ENCODE data around the gene GRIK4. TPM values are rescaled to one million over a fixed set of nuclear protein-coding genes. Genes with fewer than 3 reads are reported as not detected.

Gene GRIK4
- total and polyA plus RNA-seq, 12 donors, result 0.33 to 4.8 (median 3.0) TPM

DNA sequence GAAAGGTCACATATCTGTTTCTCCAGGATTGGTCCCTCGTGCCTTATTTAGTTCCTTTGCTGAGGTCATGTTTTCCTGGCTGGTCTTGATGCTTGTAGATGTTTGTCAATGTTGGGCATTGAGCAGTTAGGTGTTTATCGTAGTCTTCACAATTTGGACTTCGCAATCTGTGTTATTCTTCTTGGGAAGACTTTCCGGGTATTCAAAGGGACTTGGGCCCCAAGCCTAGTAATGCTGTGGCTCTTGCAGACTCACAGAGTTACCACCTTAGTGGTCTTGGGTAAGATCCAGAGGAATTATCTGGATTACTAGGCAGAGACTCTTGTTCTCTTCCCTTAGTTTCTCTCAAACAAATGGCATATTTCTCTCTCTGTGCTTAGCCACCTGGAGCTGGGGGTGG lies 223.5 kb downstream of the GRIK4 start:
- no peaks in the 10 kb centered on the region for H3K4me1 ChIP-seq (replicated peaks in 1 of 2)
- H3K36me3 ChIP-seq (replicated peaks in 1 of 2), result no peaks in the 10 kb centered on the region
- intact Hi-C loops (cut with DNase I), result no loop called here
- no peak for DNase-seq
- H3K4me3 ChIP-seq, result no peak overlapping the region
- 58 to 78% (median 68%) methylated on average over 4 of the region's 4 CpGs for WGBS, 4 donors
- no peak for TF ChIP-seq POLR2A (IDR thresholded peaks at IDR 0.05)
- TF ChIP-seq, protein P1, sequence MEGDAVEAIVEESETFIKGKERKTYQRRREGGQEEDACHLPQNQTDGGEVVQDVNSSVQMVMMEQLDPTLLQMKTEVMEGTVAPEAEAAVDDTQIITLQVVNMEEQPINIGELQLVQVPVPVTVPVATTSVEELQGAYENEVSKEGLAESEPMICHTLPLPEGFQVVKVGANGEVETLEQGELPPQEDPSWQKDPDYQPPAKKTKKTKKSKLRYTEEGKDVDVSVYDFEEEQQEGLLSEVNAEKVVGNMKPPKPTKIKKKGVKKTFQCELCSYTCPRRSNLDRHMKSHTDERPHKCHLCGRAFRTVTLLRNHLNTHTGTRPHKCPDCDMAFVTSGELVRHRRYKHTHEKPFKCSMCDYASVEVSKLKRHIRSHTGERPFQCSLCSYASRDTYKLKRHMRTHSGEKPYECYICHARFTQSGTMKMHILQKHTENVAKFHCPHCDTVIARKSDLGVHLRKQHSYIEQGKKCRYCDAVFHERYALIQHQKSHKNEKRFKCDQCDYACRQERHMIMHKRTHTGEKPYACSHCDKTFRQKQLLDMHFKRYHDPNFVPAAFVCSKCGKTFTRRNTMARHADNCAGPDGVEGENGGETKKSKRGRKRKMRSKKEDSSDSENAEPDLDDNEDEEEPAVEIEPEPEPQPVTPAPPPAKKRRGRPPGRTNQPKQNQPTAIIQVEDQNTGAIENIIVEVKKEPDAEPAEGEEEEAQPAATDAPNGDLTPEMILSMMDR (IDR thresholded peaks at IDR 0.05), result no peak
- no peaks in the 10 kb centered on the region for H3K27me3 ChIP-seq
- H3K27ac ChIP-seq, result no peak overlapping the region
- no peaks in the 10 kb centered on the region for H3K9me3 ChIP-seq (replicated peaks in 1 of 3)

DNA sequence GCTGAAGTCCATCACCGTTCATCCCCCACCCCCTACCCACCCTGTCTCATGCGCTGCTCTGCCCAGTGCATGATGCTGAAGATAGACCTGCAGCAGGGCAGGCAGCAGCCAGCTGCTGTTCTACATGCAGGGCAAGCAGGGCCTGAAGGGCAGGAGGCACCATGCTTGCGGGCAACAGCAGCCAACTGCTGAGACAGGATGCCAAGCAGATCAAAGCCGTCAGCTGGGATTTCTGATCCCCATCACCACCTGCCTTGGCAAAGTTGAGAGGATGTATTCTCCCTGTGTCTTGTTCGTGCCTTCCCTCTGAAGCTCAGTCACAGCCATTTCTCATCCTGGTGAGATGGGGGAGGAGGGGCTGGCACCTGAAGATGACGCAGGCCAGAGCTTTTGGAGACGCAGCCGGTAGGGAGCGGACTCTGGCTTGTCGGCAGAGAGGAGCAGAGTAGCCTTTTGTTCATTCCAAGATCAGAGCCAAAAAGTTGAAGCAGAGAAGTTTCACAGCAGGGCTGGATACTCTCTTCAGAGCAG lies 227.0 kb downstream of the GRIK4 start:
- 75 to 85% (median 84%) methylated on average over 4 to 10 of the region's 10 CpGs for WGBS, 4 donors
- TF ChIP-seq, protein P1 (IDR thresholded peaks at IDR 0.05), result no peak
- TF ChIP-seq POLR2A (IDR thresholded peaks at IDR 0.05), result no peak
- Histone ChIP-seq H3K27me3 (no peaks in the 10 kb centered on the region), H3K9me3 (replicated peaks in 1 of 3) (no peaks in the 10 kb centered on the region), H3K36me3 (replicated peaks in 1 of 2) (no peaks in the 10 kb centered on the region), H3K4me1 (replicated peaks in 1 of 2) (no peaks in the 10 kb centered on the region), H3K27ac (no peak overlapping the region), H3K4me3 (no peak overlapping the region)
- intact Hi-C loops (cut with DNase I), result no loop called here
- no peak for DNase-seq

DNA sequence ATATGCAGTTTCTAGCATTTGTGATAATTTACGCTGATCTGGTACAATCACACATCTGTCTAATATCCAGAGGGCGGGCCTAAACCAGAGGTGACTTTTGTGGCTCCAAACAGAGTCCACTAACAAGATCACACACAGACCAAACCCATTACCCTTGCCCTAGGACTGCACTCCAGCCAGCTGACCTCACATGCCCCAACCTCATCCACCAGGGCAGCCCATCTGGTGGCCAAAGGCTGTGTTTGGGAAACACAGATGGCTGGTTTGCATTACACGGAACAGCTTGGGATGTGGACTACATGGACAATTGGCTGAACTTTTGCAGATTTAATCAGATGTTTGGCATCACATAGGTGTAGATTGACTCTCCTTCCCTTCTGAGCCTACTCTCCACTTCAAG lies 228.2 kb downstream of the GRIK4 start:
- Histone ChIP-seq H3K36me3 (replicated peaks in 1 of 2) (no peaks in the 10 kb centered on the region), H3K4me3 (no peak overlapping the region), H3K4me1 (replicated peaks in 1 of 2) (no peaks in the 10 kb centered on the region), H3K27ac (no peak overlapping the region), H3K9me3 (replicated peaks in 1 of 3) (no peaks in the 10 kb centered on the region), H3K27me3 (no peaks in the 10 kb centered on the region)
- TF ChIP-seq, protein P1 (IDR thresholded peaks at IDR 0.05), result no peak
- no peak for TF ChIP-seq POLR2A (IDR thresholded peaks at IDR 0.05)
- peak in 1 of 7 donors; percentile 84 for DNase-seq
- WGBS, 4 donors, result 55 to 80% (median 59%) methylated on average over 3 of the region's 3 CpGs
- intact Hi-C loops (cut with DNase I), result no loop called here

DNA sequence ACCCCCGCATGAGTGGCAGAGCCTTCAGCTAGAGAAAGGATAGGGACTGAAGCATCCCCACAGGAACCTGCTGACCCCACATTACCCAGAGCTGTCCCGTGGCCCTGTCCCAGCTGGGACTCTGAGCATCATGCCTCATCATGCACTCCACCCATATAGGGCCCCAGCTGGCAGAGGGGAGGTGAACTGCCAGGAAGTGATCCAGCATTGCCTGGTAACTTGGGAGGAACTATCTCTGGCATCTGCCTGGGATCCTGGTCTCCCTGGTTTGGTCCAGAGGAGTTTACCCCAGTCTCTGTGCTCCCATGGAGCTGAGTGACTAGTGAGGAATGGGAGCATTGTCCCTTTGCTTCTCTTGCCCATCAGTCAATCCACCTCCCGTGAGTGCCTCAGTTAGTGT lies 228.8 kb downstream of the GRIK4 start:
- intact Hi-C loops (cut with DNase I), result no loop called here
- Histone ChIP-seq H3K27me3 (no peaks in the 10 kb centered on the region), H3K27ac (no peak overlapping the region), H3K4me1 (replicated peaks in 1 of 2) (no peaks in the 10 kb centered on the region), H3K36me3 (replicated peaks in 1 of 2) (no peaks in the 10 kb centered on the region), H3K4me3 (no peak overlapping the region), H3K9me3 (replicated peaks in 1 of 3) (no peaks in the 10 kb centered on the region)
- DNase-seq, result no peak
- TF ChIP-seq, protein P1 (IDR thresholded peaks at IDR 0.05), result no peak
- TF ChIP-seq POLR2A (IDR thresholded peaks at IDR 0.05), result no peak
- 83 to 91% (median 85%) methylated on average over 3 of the region's 3 CpGs for WGBS, 4 donors
